ENCODE data around the gene FTCD. TPM values are rescaled to one million over a fixed set of nuclear protein-coding genes. Genes with fewer than 3 reads are reported as not detected.
A peak's percentile ranks its signal among the peaks of the same experiment; 100 is the strongest.

FTCD gene
- total RNA-seq, 1 experiment from 2014 or later, result 0.40 TPM

DNA sequence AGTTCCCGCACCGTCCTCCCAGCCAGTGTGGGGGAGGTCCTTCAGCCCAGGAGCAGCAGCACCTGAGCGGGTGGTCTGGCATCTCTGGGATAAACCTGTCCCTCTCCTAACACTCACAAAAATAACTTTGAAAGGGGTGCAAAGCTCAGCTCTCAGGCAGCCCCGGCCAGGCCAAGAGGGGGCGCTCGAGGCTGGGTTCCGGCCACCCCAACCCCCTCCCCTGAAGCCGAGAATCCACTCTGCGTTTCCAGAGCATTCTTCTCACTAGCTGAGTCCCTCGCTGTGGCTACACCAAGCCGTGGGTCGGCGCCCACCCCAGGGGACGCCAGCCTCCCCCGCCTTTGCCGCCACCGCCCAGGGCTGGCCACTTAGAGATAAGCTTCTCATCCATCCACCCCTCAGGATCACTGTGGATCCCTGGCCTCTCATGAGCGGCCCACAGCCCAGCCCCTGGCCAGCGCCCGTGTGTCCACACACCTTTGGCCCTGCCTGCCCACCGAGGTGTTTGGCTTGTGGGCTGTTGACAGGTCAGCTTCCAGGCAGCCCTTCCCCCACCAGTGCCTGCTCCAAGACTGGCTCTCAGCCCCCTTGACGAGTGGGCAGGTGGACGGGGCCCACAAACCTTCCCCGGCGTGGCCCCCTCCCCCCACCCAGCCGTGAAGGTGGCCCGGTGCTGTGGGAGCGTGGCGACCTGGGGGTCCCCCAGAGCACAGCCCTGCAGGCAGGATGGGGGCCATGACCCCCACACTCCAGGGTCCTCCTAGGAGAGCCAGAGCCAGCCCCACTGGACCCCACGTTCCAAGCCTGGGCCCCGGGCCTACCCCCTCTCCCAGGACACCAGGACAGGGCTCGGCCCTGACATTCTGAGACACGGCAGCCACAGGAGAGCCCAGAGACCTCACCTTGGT lies 1.9 kb downstream of the FTCD start:
- H3K9me2 ChIP-seq (replicated peaks; ENCODE audit: low read length), result no peaks in the 10 kb centered on the region
- no peaks in the 10 kb centered on the region for H3K9me3 ChIP-seq (ENCODE audit: low read length)
- 0 out of 2 replicates have a peak, but pooled peaks cover 4% of the 10 kb centered on the region for H3K4me1 ChIP-seq (ENCODE audit: insufficient read depth, low read length)
- H3K36me3 ChIP-seq (ENCODE audit: low read depth, low read length), result no peaks in the 10 kb centered on the region
- intact Hi-C loops (cut with micrococcal nuclease), result no loop called here
- no TSS peak for BruUV-seq (replicated peaks)
- DNase-seq, result peak; percentile 51
- H3K4me2 ChIP-seq (ENCODE audit: low read length), result peak overlapping the region; percentile 32
- TF ChIP-seq, protein P1, sequence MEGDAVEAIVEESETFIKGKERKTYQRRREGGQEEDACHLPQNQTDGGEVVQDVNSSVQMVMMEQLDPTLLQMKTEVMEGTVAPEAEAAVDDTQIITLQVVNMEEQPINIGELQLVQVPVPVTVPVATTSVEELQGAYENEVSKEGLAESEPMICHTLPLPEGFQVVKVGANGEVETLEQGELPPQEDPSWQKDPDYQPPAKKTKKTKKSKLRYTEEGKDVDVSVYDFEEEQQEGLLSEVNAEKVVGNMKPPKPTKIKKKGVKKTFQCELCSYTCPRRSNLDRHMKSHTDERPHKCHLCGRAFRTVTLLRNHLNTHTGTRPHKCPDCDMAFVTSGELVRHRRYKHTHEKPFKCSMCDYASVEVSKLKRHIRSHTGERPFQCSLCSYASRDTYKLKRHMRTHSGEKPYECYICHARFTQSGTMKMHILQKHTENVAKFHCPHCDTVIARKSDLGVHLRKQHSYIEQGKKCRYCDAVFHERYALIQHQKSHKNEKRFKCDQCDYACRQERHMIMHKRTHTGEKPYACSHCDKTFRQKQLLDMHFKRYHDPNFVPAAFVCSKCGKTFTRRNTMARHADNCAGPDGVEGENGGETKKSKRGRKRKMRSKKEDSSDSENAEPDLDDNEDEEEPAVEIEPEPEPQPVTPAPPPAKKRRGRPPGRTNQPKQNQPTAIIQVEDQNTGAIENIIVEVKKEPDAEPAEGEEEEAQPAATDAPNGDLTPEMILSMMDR (conservative IDR thresholded peaks at IDR 0.05; ENCODE audit: low read depth, low read length), result peak; percentile 90
- TF ChIP-seq EZH2phosphoT487 (IDR thresholded peaks at IDR 0.05; ENCODE audit: borderline replicate concordance, low read length), result no peak
- H3F3A ChIP-seq (ENCODE audit: low read length, unreplicated experiment), result no peaks in the 10 kb centered on the region
- H3K9ac ChIP-seq (ENCODE audit: low read length), result no peak overlapping the region
- no peaks in the 10 kb centered on the region for H4K20me1 ChIP-seq (ENCODE audit: low read length)
- no peaks in the 10 kb centered on the region for H3K79me2 ChIP-seq (ENCODE audit: low read length)
- CTCF ChIA-PET, result interaction anchor here (0.7 to 2.5 kb wide), 2 partner anchors 10 to 36 kb away, joined by 3 to 12 read pairs; no protein-coding TSS in a partner anchor
- ATAC-seq, result peak; percentile 88
- H2AFZ ChIP-seq (ENCODE audit: low read length), result 0 out of 2 replicates have a peak overlapping the region, but pooled peaks have one; percentile 31
- no peak overlapping the region for H3K27ac ChIP-seq (ENCODE audit: low read length)
- H3K27me3 ChIP-seq (ENCODE audit: low read length), result no peaks in the 10 kb centered on the region
- no peak overlapping the region for H3K4me3 ChIP-seq (ENCODE audit: low read length)
- POLR2A ChIA-PET (ENCODE audit: unreplicated experiment), result no interaction called here

DNA sequence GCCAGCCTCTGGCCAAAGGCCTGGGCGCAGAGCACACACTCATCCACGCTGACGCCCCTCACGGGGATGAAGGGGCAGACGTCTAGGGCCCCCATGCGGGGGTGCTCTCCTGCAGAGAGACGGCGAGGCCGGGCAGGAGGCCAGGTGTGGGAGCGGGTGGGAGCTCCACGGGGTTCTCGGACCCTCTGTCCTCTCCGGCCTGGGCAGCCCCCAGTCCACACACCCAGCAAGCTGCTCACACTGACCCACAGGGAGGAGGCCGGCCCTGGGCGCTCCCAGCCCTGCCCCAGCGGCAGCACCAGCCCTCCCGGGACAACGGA lies 2.5 kb downstream of the FTCD start:
- Histone ChIP-seq H3F3A (ENCODE audit: low read length, unreplicated experiment) (no peaks in the 10 kb centered on the region), H3K79me2 (ENCODE audit: low read length) (no peaks in the 10 kb centered on the region), H3K4me2 (ENCODE audit: low read length) (peak overlapping the region; percentile 32), H3K36me3 (ENCODE audit: low read depth, low read length) (no peaks in the 10 kb centered on the region), H3K9ac (ENCODE audit: low read length) (no peak overlapping the region), H3K4me3 (ENCODE audit: low read length) (no peak overlapping the region), H2AFZ (ENCODE audit: low read length) (no peak overlapping the region), H3K9me3 (ENCODE audit: low read length) (no peaks in the 10 kb centered on the region), H3K27me3 (ENCODE audit: low read length) (no peaks in the 10 kb centered on the region), H4K20me1 (ENCODE audit: low read length) (no peaks in the 10 kb centered on the region), H3K4me1 (ENCODE audit: insufficient read depth, low read length) (0 out of 2 replicates have a peak, but pooled peaks cover 4% of the 10 kb centered on the region), H3K27ac (ENCODE audit: low read length) (no peak overlapping the region), H3K9me2 (replicated peaks; ENCODE audit: low read length) (no peaks in the 10 kb centered on the region)
- intact Hi-C loops (cut with micrococcal nuclease), result no loop called here
- DNase-seq (no peak), ATAC-seq (peak; percentile 39)
- CTCF ChIA-PET, result interaction anchor here (0.7 to 2.5 kb wide), 2 partner anchors 9 to 36 kb away, joined by 3 to 12 read pairs; no protein-coding TSS in a partner anchor
- POLR2A ChIA-PET (ENCODE audit: unreplicated experiment), result no interaction called here
- TF ChIP-seq, protein P1 (conservative IDR thresholded peaks at IDR 0.05; ENCODE audit: low read depth, low read length), result no peak
- TF ChIP-seq EZH2 (IDR thresholded peaks at IDR 0.05; ENCODE audit: low read length, unreplicated experiment) (no peak), EZH2phosphoT487 (IDR thresholded peaks at IDR 0.05; ENCODE audit: borderline replicate concordance, low read length) (no peak)
- no TSS peak for BruUV-seq (replicated peaks)
